ENCODE data around the gene PLEKHM2.

DNA sequence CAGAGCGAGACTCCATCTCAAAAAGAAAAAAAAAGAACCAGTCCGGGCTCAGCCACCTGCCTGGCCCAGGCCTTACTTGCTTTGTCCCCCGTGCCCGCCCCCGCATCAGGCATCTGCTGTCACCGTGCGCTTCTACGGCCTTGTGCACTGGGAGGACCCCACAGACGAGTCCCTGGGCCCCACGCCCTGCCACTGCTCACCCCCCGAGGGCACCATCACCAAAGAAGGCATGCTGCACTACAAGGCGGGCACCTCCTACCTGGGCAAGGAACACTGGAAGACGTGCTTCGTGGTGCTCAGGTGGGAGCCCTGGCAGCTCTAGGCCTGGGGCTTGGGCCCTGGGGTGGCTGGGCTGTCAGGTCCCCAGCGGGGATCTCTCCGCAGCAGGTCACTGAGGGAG is 46.3 kb downstream of the PLEKHM2 start:
- TF ChIP-seq, protein P1, sequence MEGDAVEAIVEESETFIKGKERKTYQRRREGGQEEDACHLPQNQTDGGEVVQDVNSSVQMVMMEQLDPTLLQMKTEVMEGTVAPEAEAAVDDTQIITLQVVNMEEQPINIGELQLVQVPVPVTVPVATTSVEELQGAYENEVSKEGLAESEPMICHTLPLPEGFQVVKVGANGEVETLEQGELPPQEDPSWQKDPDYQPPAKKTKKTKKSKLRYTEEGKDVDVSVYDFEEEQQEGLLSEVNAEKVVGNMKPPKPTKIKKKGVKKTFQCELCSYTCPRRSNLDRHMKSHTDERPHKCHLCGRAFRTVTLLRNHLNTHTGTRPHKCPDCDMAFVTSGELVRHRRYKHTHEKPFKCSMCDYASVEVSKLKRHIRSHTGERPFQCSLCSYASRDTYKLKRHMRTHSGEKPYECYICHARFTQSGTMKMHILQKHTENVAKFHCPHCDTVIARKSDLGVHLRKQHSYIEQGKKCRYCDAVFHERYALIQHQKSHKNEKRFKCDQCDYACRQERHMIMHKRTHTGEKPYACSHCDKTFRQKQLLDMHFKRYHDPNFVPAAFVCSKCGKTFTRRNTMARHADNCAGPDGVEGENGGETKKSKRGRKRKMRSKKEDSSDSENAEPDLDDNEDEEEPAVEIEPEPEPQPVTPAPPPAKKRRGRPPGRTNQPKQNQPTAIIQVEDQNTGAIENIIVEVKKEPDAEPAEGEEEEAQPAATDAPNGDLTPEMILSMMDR (conservative IDR thresholded peaks at IDR 0.05; ENCODE audit: low read depth, low read length), result no peak
- no peak for TF ChIP-seq EZH2 (IDR thresholded peaks at IDR 0.05; ENCODE audit: borderline replicate concordance, low read depth, low read length, poor library complexity, severe bottlenecking)

Measured in A673 (cell line).